GM12875 (cell line): ENCODE measurements around the gene ADGRV1.

Source experiments
- H3K4me3 ChIP-seq: one replicate; pipeline ENCODE4 v1.5.1; 2011; ENCODE audit warnings: low read depth, low read length, control low read depth
- TF ChIP-seq, protein P1 (sequence below): IDR thresholded peaks from 2 replicates; pipeline ENCODE4 v1.5.1; 2011; ENCODE audit warnings: low read depth, mild to moderate bottlenecking, control low read depth, inconsistent platforms, low read length, moderate library complexity, borderline replicate concordance; ENCODE audit not compliant: insufficient read depth

The ADGRV1 gene

GRCh38 chr5:90601468-90601867 lies 42.9 kb downstream of the ADGRV1 start:
- TF ChIP-seq, protein P1, sequence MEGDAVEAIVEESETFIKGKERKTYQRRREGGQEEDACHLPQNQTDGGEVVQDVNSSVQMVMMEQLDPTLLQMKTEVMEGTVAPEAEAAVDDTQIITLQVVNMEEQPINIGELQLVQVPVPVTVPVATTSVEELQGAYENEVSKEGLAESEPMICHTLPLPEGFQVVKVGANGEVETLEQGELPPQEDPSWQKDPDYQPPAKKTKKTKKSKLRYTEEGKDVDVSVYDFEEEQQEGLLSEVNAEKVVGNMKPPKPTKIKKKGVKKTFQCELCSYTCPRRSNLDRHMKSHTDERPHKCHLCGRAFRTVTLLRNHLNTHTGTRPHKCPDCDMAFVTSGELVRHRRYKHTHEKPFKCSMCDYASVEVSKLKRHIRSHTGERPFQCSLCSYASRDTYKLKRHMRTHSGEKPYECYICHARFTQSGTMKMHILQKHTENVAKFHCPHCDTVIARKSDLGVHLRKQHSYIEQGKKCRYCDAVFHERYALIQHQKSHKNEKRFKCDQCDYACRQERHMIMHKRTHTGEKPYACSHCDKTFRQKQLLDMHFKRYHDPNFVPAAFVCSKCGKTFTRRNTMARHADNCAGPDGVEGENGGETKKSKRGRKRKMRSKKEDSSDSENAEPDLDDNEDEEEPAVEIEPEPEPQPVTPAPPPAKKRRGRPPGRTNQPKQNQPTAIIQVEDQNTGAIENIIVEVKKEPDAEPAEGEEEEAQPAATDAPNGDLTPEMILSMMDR: no peak
- H3K4me3 ChIP-seq: no peak overlapping the region

- TF ChIP-seq, protein P1: no peak
- H3K4me3 ChIP-seq: no peak overlapping the region
Observed at GRCh38 chr5:90602681-90603080, 44.1 kb downstream of the ADGRV1 start.

DNA sequence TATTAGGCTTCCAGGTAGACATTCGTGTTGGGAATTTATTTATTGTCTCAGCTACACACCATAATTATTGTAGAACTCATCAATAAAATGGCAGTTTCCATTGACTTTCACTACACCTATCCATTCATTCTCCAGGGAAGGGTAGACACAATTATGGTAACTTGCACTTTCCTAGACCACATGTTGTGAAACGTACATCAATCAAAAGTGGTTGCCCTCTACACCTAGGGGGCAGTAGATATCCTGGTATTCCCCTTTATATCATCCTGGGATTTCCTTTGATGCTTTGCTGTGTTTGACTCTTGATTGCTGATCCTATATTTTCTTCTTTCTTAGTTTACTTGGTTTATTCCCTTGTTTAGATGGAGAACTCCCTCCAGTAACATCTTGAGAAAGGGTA lies 47.9 kb downstream of the ADGRV1 start:
- TF ChIP-seq, protein P1: peak; percentile 30; the same call in 1 of the 2 replicates
- H3K4me3 ChIP-seq: no peak overlapping the region

- TF ChIP-seq, protein P1: no peak
- H3K4me3 ChIP-seq: no peak overlapping the region
Observed at GRCh38 chr5:90612919-90613318, 54.3 kb downstream of the ADGRV1 start.

- TF ChIP-seq, protein P1: no peak
- H3K4me3 ChIP-seq: no peak overlapping the region
Observed at GRCh38 chr5:90613459-90613858, 54.9 kb downstream of the ADGRV1 start.

DNA sequence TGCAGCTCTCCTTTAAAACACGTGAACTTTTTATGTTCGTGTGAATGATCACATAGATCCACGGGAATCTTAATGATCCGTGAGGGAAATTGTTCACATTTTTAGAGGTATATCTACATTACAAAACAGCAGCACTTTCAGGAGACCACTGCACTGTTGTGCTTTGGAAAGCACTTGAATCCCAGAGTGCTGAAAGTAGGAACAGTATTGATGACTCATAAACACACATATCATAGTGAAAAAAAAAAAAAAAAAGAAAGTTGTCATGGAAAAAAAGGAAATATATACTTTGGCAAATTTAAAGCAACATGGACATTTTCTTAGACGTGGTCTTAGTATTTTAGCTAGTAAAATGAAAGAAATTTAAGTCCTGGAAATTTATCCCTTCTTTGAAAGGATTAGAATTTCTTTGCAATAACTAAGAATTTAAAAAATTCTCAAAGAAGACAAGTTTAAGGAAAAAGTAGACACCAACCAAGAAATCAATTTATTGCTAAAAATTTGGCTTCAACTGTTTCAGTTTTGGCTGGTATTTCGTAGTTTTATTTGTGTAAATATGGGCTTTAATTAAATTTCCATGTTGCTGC lies 55.4 kb downstream of the ADGRV1 start:
- no peak overlapping the region for H3K4me3 ChIP-seq
- TF ChIP-seq, protein P1: no peak

- no peak overlapping the region for H3K4me3 ChIP-seq
- TF ChIP-seq, protein P1: no peak
Observed at GRCh38 chr5:90615355-90615754, 56.8 kb downstream of the ADGRV1 start.
